OCI-LY1 (cell line): ENCODE results near the gene TAB2.

ENCODE experiments used
- H2AFZ ChIP-seq: fragments of 200-600 bp; sonication (generic), shearing (Covaris generic); 2 replicates; pipeline ENCODE4 v1.6.0; 2014; ENCODE audit warnings: antibody characterized with exemption, mild to moderate bottlenecking, low read length
- H3F3A ChIP-seq: fragments of 200-600 bp; sonication (generic), shearing (Covaris generic); 2 replicates; pipeline ENCODE4 v1.6.0; 2014; ENCODE audit warnings: mild to moderate bottlenecking, antibody characterized with exemption, low read length, moderate library complexity; ENCODE audit not compliant: insufficient read depth
- H3K27ac ChIP-seq: fragments of 200-600 bp; sonication (generic); 2 replicates; pipeline ENCODE4 v1.5.1; 2014; ENCODE audit warnings: low read length, mixed run types, mild to moderate bottlenecking, low read depth; ENCODE audit not compliant: poor library complexity, severe bottlenecking
- H3K27me3 ChIP-seq: fragments of 200-600 bp; sonication (generic); 2 replicates; pipeline ENCODE4 v1.6.0; 2014; ENCODE audit warnings: antibody characterized with exemption, mild to moderate bottlenecking, low read length, moderate library complexity; ENCODE audit not compliant: insufficient read depth
- H3K36me3 ChIP-seq: fragments of 200-600 bp; sonication (generic); 2 replicates; pipeline ENCODE4 v1.6.1; 2014; ENCODE audit warnings: mild to moderate bottlenecking, antibody characterized with exemption, low read length, moderate library complexity, mixed read lengths; ENCODE audit not compliant: insufficient read depth
- H3K4me1 ChIP-seq: fragments of 200-600 bp; sonication (generic); 2 replicates; pipeline ENCODE4 v1.5.1; 2014; ENCODE audit warnings: mild to moderate bottlenecking, low read length, moderate library complexity; ENCODE audit not compliant: insufficient read depth, severe bottlenecking
- H3K4me2 ChIP-seq: fragments of 200-600 bp; sonication (generic), shearing (Covaris generic); 2 replicates; pipeline ENCODE4 v1.6.1; 2014; ENCODE audit warnings: low read length
- H3K4me3 ChIP-seq: fragments of 200-600 bp; sonication (generic); 2 replicates; pipeline ENCODE4 v1.5.1; 2014; ENCODE audit warnings: low read length, low read depth, mild to moderate bottlenecking, mixed read lengths; ENCODE audit not compliant: poor library complexity, severe bottlenecking
- H3K79me2 ChIP-seq: fragments of 200-600 bp; shearing (Covaris generic); 2 replicates; pipeline ENCODE4 v1.6.1; 2016; ENCODE audit warnings: mixed run types, low read length, mixed read lengths; ENCODE audit not compliant: insufficient read depth
- H3K9ac ChIP-seq: fragments of 200-600 bp; sonication (generic), shearing (Covaris generic); 2 replicates; pipeline ENCODE4 v1.6.1; 2014; ENCODE audit warnings: mild to moderate bottlenecking, low read length, mixed read lengths
- H3K9me2 ChIP-seq: fragments of 200-600 bp; sonication (generic), shearing (Covaris generic); 2 replicates; pipeline ENCODE4 v1.6.1; 2014; ENCODE audit warnings: low read depth, mild to moderate bottlenecking, low read length, mixed read lengths
- H3K9me3 ChIP-seq: fragments of 200-600 bp; shearing (Covaris generic); 2 replicates; pipeline ENCODE4 v1.6.1; 2014; ENCODE audit warnings: low read length, mixed read lengths
- H4K20me1 ChIP-seq: fragments of 200-600 bp; sonication (generic), shearing (Covaris generic); 2 replicates; pipeline ENCODE4 v1.6.0; 2016; ENCODE audit warnings: mild to moderate bottlenecking, low read length; ENCODE audit not compliant: insufficient read depth
- EZH2 ChIP-seq: fragments of 200-600 bp; sonication (generic), shearing (Covaris generic); IDR thresholded peaks from 2 replicates; pipeline ENCODE4 v1.8.0; 2017; ENCODE audit warnings: borderline replicate concordance, mixed run types, mild to moderate bottlenecking, antibody characterized with exemption, low read length, moderate library complexity, mixed read lengths
- TF ChIP-seq, protein P1 (sequence below): fragments of 200-600 bp; sonication (generic), shearing (Covaris generic); IDR thresholded peaks from 2 replicates; pipeline ENCODE4 v1.5.1; 2017; ENCODE audit warnings: mild to moderate bottlenecking, antibody characterized with exemption, low read length, moderate library complexity, mixed read lengths

Gene TAB2, protein sequence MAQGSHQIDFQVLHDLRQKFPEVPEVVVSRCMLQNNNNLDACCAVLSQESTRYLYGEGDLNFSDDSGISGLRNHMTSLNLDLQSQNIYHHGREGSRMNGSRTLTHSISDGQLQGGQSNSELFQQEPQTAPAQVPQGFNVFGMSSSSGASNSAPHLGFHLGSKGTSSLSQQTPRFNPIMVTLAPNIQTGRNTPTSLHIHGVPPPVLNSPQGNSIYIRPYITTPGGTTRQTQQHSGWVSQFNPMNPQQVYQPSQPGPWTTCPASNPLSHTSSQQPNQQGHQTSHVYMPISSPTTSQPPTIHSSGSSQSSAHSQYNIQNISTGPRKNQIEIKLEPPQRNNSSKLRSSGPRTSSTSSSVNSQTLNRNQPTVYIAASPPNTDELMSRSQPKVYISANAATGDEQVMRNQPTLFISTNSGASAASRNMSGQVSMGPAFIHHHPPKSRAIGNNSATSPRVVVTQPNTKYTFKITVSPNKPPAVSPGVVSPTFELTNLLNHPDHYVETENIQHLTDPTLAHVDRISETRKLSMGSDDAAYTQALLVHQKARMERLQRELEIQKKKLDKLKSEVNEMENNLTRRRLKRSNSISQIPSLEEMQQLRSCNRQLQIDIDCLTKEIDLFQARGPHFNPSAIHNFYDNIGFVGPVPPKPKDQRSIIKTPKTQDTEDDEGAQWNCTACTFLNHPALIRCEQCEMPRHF

DNA sequence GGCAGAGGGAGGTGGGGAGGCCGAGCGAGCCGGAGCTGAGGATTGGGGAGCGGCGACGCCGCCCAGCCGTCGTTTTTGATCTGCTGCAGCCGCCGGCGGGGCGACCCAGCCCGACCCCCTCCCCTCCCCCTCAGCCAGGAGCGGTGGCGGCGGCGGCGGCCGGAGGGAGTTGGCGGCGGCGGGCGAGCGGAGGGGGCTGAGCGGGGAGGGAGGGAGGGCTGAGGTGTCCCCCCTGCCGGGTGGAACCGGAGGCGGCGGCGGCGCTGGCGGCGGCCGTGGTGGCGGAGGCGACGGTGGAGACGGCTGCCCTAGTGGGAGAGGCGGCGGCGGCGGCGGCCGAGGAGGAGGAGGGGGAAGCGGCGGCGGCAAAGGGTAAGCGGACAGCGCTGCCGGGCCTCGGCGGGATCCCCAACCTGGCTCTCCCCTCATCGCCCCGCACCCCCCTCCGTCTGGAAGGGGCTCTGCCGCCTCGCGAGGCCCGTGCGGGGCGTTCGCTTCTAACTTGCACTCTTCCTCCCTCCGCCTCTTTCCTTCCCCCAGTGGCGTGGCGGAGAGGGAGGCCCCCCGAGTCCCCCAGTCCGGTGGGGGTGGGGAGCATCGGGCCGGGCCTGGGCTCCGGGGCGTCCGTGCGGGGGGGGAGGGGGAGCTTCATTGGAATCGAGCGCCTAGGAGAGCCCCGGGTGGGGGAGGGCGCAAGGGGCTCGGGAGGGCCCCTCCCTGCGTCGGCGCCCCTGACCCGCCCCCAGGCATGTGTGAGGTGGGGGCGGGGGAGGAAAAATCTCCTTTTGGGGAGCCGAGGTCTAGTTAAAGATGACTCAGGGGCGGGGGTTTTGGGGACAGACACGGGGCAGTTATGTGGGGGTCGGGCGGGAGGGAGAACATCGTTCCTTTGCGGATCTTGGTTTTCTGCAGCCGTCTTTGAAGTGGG lies at the start of gene TAB2:
TAB2 (plus strand) TSS at position 69 of the 928 bp plus-strand sequence. CDS start 52,286 bp downstream, outside the sequence.
- H3K27me3 ChIP-seq: no peaks in the 10 kb centered on the region
- peak within 1 kb of the TSS; percentile 92 for H3K9ac ChIP-seq
- H3F3A ChIP-seq: no peaks in the 10 kb centered on the region
- H3K79me2 ChIP-seq: peaks cover 47% of the 10 kb centered on the region
- H3K36me3 ChIP-seq: no peaks in the 10 kb centered on the region
- H4K20me1 ChIP-seq: 0 out of 2 replicates have a peak, but pooled peaks cover 3% of the 10 kb centered on the region
- H3K4me1 ChIP-seq: peaks cover 45% of the 10 kb centered on the region
- no peaks in the 10 kb centered on the region for H3K9me3 ChIP-seq
- H3K4me3 ChIP-seq: peak within 1 kb of the TSS; percentile 73
- H3K4me2 ChIP-seq: peak within 1 kb of the TSS; percentile 84
- no peak within 1 kb of the TSS for H2AFZ ChIP-seq
- H3K27ac ChIP-seq: peak within 1 kb of the TSS; percentile 57
- TF ChIP-seq, protein P1, sequence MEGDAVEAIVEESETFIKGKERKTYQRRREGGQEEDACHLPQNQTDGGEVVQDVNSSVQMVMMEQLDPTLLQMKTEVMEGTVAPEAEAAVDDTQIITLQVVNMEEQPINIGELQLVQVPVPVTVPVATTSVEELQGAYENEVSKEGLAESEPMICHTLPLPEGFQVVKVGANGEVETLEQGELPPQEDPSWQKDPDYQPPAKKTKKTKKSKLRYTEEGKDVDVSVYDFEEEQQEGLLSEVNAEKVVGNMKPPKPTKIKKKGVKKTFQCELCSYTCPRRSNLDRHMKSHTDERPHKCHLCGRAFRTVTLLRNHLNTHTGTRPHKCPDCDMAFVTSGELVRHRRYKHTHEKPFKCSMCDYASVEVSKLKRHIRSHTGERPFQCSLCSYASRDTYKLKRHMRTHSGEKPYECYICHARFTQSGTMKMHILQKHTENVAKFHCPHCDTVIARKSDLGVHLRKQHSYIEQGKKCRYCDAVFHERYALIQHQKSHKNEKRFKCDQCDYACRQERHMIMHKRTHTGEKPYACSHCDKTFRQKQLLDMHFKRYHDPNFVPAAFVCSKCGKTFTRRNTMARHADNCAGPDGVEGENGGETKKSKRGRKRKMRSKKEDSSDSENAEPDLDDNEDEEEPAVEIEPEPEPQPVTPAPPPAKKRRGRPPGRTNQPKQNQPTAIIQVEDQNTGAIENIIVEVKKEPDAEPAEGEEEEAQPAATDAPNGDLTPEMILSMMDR: no peak
- TF ChIP-seq EZH2: no peak
- no peaks in the 10 kb centered on the region for H3K9me2 ChIP-seq

DNA sequence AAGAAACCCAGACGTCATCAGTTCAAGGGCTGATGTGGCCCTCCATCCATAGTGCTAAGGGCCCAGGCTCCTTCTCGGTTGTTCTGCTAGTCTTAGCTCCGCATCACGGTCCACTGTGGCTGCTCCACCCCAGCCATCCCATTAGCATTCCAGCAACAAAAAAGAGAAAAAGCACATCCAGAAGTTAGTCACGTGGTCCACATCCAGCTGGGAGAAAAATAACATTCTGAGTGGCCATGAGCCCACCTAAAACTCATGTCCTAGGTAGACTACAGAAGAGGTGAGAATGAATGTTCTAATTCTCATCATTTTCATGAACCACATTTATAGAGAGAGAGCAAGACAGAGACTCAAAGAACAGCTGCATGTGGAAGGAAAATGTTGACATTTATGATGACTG lies 49.4 kb upstream of the TAB2 start:
- H3F3A ChIP-seq: no peaks in the 10 kb centered on the region
- no peaks in the 10 kb centered on the region for H3K9me3 ChIP-seq
- H2AFZ ChIP-seq: no peak overlapping the region
- no peak overlapping the region for H3K9ac ChIP-seq
- no peak overlapping the region for H3K4me3 ChIP-seq
- no peaks in the 10 kb centered on the region for H3K36me3 ChIP-seq
- H3K4me1 ChIP-seq: no peaks in the 10 kb centered on the region
- peaks cover 5% of the 10 kb centered on the region; the same call in 1 of the 2 replicates for H3K27me3 ChIP-seq
- no peak for TF ChIP-seq EZH2
- TF ChIP-seq, protein P1: no peak
- H3K9me2 ChIP-seq: no peaks in the 10 kb centered on the region
- H3K79me2 ChIP-seq: no peaks in the 10 kb centered on the region
- H3K4me2 ChIP-seq: no peak overlapping the region
- no peak overlapping the region for H3K27ac ChIP-seq
- no peaks in the 10 kb centered on the region for H4K20me1 ChIP-seq

DNA sequence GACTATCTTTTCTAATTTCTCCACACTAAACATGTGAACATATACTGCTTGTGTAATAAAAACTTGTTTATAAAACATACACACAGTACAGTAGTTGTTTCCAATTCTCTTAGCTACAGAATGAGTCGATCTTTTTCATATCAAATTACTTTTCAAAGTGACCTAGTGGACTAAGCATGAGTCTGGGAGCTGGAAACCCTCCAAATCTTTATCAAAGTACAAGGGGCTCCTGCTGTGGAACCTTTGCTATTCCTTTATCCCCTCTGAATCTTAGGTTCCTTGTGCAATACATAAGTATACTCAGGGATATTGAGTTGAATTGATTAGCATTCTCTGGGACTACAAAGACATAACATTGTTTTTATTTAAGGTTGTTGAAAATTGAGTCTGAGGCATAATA lies 48.7 kb upstream of the TAB2 start:
- no peaks in the 10 kb centered on the region for H3K36me3 ChIP-seq
- H3K27me3 ChIP-seq: peaks cover 5% of the 10 kb centered on the region; the same call in 1 of the 2 replicates
- H4K20me1 ChIP-seq: no peaks in the 10 kb centered on the region
- no peaks in the 10 kb centered on the region for H3K9me2 ChIP-seq
- no peaks in the 10 kb centered on the region for H3K4me1 ChIP-seq
- no peak for TF ChIP-seq EZH2
- TF ChIP-seq, protein P1: no peak
- H3K9me3 ChIP-seq: no peaks in the 10 kb centered on the region
- H3K27ac ChIP-seq: no peak overlapping the region
- H3K9ac ChIP-seq: no peak overlapping the region
- no peak overlapping the region for H3K4me2 ChIP-seq
- no peak overlapping the region for H3K4me3 ChIP-seq
- H3K79me2 ChIP-seq: no peaks in the 10 kb centered on the region
- no peaks in the 10 kb centered on the region for H3F3A ChIP-seq
- no peak overlapping the region for H2AFZ ChIP-seq
